HG03095 (cell line): ENCODE data around the gene SPRR1A.

Experiments
- ATAC-seq: cut with Tn5 transposase; IDR thresholded peaks from one replicate; pipeline ENCODE4 v1.9.1; 2021; ENCODE audit warnings: moderate library complexity; ENCODE audit not compliant: unreplicated experiment

The SPRR1A gene

GRCh38 chr1:153025797-153026196, 41.9 kb downstream of the SPRR1A start:
- ATAC-seq, result no peak

DNA sequence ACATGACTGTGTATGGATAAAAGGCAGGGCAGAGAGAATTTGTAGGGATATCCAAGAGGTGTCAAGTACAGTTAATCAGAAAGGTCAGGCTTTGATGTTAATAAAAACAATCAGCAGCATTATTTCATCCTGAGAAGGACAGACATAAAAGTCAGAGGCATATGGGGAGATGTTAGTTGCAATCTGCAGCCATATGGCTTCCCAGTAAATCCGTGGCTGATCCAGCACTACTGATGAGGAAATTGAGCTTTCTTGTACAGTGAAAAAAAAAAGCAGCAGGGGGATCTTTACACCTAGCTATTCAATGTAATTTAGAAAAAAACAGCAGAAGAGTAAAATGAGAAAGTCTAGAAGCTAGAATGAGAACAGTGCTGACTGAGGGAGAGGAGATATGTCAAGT, 44.9 kb downstream of the SPRR1A start:
- no peak for ATAC-seq

DNA sequence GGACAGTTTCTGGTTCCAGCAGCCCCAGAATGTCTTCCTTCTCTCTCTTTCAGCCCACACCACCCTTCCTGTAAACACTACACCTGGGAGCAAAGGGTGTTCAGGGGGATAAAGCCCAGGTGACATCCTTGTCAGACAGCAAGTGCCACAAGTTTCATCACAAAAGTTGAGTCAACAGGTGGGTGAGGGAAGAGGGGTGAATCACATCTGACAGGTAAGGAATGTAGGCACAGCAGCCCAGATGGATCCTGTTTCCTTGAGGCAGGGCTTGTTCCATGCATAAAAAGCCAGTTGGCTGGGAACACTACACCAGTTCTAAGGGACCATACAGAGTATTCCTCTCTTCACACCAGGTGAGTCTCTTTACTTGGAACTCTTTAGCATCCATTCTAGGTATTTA, 47.0 kb downstream of the SPRR1A start, which contains the start of gene SPRR1B:
Gene SPRR1B, plus strand, starts transcription at position 309 of the 400 bp plus-strand sequence. CDS start 1,143 bp downstream, outside the sequence.
- no peak for ATAC-seq

DNA sequence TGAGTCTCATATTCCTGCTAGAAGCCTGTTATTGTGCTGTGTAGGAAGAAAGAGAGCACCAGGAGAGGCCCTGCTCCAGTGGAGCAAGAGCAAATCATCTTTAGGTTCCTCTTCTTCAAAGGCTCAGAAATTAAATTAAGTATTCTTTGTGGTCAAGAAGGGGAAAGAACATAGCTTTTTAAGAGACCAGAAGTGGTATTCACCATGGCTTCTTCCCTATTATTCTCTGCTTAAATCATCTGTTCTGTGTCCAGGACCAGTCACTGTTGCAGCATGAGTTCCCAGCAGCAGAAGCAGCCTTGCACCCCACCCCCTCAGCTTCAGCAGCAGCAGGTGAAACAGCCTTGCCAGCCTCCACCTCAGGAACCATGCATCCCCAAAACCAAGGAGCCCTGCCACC, 48.2 kb downstream of the SPRR1A start:
- ATAC-seq, result no peak

DNA sequence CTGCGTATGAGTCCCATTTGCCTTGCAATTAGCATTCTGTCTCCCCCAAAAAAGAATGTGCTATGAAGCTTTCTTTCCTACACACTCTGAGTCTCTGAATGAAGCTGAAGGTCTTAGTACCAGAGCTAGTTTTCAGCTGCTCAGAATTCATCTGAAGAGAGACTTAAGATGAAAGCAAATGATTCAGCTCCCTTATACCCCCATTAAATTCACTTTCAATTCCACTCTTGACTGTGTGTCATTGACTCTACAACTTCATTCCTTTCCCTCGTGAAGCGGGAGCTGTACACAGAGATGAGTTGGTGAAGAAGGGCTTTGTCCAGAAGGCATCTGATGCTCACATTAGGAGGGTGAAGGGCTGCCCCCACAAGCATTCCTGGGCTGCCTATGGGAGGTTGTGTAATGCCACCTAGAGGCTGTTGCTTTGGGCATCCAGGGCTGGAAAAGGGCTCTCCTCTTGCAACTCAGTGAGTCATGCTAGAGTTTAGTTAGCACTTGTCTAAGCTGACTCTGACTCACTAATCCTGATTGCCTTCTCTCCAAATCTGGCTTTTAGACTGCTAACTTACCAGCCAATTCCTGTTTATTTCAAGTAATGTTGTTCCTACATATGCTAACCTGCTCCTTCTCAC, 48.9 kb downstream of the SPRR1A start:
- no peak for ATAC-seq

DNA sequence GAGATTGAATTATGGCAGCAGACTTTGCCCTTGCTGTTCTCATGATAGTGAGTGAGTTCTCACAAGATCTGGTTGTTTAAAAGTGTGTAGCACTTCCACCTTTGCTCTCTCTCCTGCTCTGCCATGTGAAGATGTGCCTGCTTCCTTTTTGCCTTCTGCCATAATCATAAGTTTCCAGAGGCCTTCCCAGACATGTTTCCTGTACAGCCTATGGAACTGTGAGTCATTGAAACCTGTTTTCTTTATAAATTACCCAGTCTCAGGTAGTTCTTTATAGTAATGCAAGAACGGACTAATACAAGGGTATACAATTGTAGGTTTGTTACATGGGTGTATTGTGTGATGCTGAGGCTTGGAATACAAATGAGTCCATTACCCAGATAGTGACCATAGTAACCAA, 51.3 kb downstream of the SPRR1A start:
- ATAC-seq, result no peak
